Sigmoid colon (tissue), 7 donors: Measurements from ENCODE around the gene PLCL1. TPM values are rescaled to one million over a fixed set of nuclear protein-coding genes. Genes with fewer than 3 reads are reported as not detected.

Source experiments
- DNase-seq: peaks from one replicate; pipeline ENCODE4 v3.0.0-alpha.2; 2019
- H3K27ac ChIP-seq, 4 donors: fragments of 200-600 bp; sonication (generic); one replicate each; pipeline ENCODE4 v1.5.1; 2016 to 2019; ENCODE audit warnings: mild to moderate bottlenecking in 1 of 4
- H3K27me3 ChIP-seq, 3 donors: fragments of 200-600 bp; sonication (generic); one replicate each; pipeline ENCODE4 v1.5.1; 2019; ENCODE audit warnings: mild to moderate bottlenecking in 1 of 3
- H3K36me3 ChIP-seq, 4 donors: fragments of 200-600 bp; sonication (generic); one replicate each; pipeline ENCODE4 v1.5.1; 2016 to 2019
- H3K4me1 ChIP-seq, 4 donors: fragments of 200-600 bp; sonication (generic); one replicate each; pipeline ENCODE4 v1.5.1; 2017 to 2019
- H3K4me3 ChIP-seq, 4 donors: fragments of 200-600 bp; sonication (generic); one replicate each; pipeline ENCODE4 v1.5.1; 2017 to 2019; ENCODE audit warnings: mild to moderate bottlenecking in 2 of 4, moderate library complexity in 1 of 4
- H3K9me3 ChIP-seq, 4 donors: fragments of 200-600 bp in 3 of 4; sonication (generic) in 3 of 4; one replicate each; pipeline versions ENCODE4 v1.5.1 to v1.6.1; 2013 to 2019
- CTCF ChIP-seq, 4 experiments: fragments of 450-650 bp in 3 of 4; fragments of 200-600 bp in 1 of 4; IDR thresholded peaks; one replicate each; pipeline ENCODE4 v1.5.1; 2016 to 2019; ENCODE audit warnings: antibody characterized with exemption in 4 of 4, mild to moderate bottlenecking in 3 of 4, moderate library complexity in 2 of 4
- EP300 ChIP-seq, 4 donors: sonication (generic); formaldehyde crosslinking; IDR thresholded peaks; one replicate each; pipeline ENCODE4 v1.6.1; 2017; ENCODE audit warnings: antibody characterized with exemption in 4 of 4
- POLR2A ChIP-seq, 2 donors: fragments of 450-650 bp; IDR thresholded peaks; one replicate each; pipeline ENCODE4 v1.6.1; 2016; ENCODE audit warnings: antibody characterized with exemption in 2 of 2, mild to moderate bottlenecking in 2 of 2, moderate library complexity in 2 of 2
- POLR2AphosphoS5 ChIP-seq, 4 donors: sonication (generic); formaldehyde crosslinking; IDR thresholded peaks; one replicate each; pipeline ENCODE4 v1.6.1; 2017; ENCODE audit warnings: antibody characterized with exemption in 4 of 4
- WGBS, 2 donors: extraction: QIAGEN DNeasy Blood & Tissue Kit; methylation state at CpG; one replicate each; pipeline ENCODE4 v1.1.7; 2013; 5-methylcytosine and 5-hydroxymethylcytosine counted together
- intact Hi-C: fragments of 100-400 bp; cut with DNase I; formaldehyde crosslinking; loops from one replicate; pipeline ENCODE4 v1.15.1; 2023
- polyA plus RNA-seq, 3 donors: library from polyadenylated mRNA; stranded (reverse); fragments of 200-250 nt; gene quantifications; one replicate each; pipeline ENCODE4 v1.2.3, GENCODE V29; 2013
- total RNA-seq, 4 donors: library from RNA; depleted of rRNA; stranded (reverse); fragments of >200 nt; gene quantifications; one replicate each; pipeline ENCODE4 v1.1.0, GENCODE V29; 2016
- donor health status: healthy with polysubstance abuse.
- donor health status: Bipolar disorder and iron deficiency.
- donor health status: healthy.

Gene PLCL1
- total and polyA plus RNA-seq, 7 donors = 0.69 to 20.0 (median 13.6) TPM

GRCh38 chr2:197924483-197924882 lies 120.1 kb downstream of the PLCL1 start:
- Histone ChIP-seq H3K4me3 (no peak overlapping the region), H3K36me3 (no peaks in the 10 kb centered on the region), H3K4me1 (peaks cover 0 to 20% (median 0%) of the 10 kb centered on the region in 4 donors), H3K9me3 (no peaks in the 10 kb centered on the region), H3K27me3 (no peaks in the 10 kb centered on the region), H3K27ac (no peak overlapping the region)
- WGBS, 2 donors = 92 to 94% methylated on average over 5 of the region's 5 CpGs
- no peak for DNase-seq
- TF ChIP-seq POLR2AphosphoS5 (IDR thresholded peaks at IDR 0.05) = no peak
- TF ChIP-seq EP300 (IDR thresholded peaks at IDR 0.05) = no peak
- TF ChIP-seq POLR2A (IDR thresholded peaks at IDR 0.05) = no peak
- TF ChIP-seq CTCF (IDR thresholded peaks at IDR 0.05) = no peak
- intact Hi-C loops = no loop called here

- Histone ChIP-seq H3K4me3 (no peak overlapping the region), H3K36me3 (no peaks in the 10 kb centered on the region), H3K4me1 (peaks cover 0 to 20% (median 0%) of the 10 kb centered on the region in 4 donors), H3K27me3 (no peaks in the 10 kb centered on the region), H3K9me3 (no peaks in the 10 kb centered on the region), H3K27ac (peak overlapping the region in 1 of 4 donors; percentile 29)
- no peak for DNase-seq
- no peak for TF ChIP-seq POLR2AphosphoS5 (IDR thresholded peaks at IDR 0.05)
- no peak for TF ChIP-seq EP300 (IDR thresholded peaks at IDR 0.05)
- TF ChIP-seq CTCF (IDR thresholded peaks at IDR 0.05) = no peak
- TF ChIP-seq POLR2A (IDR thresholded peaks at IDR 0.05) = no peak
- intact Hi-C loops = no loop called here
Observed at GRCh38 chr2:197925204-197925603, 120.8 kb downstream of the PLCL1 start.

- intact Hi-C loops = no loop called here
- peaks cover 0 to 20% (median 0%) of the 10 kb centered on the region in 4 donors for H3K4me1 ChIP-seq
Observed at GRCh38 chr2:197925976-197926375, 121.6 kb downstream of the PLCL1 start.

GRCh38 chr2:197926673-197927072 lies 122.3 kb downstream of the PLCL1 start:
- Histone ChIP-seq H3K36me3 (no peaks in the 10 kb centered on the region), H3K27me3 (no peaks in the 10 kb centered on the region), H3K9me3 (no peaks in the 10 kb centered on the region), H3K27ac (no peak overlapping the region), H3K4me3 (no peak overlapping the region), H3K4me1 (peaks cover 0 to 20% (median 0%) of the 10 kb centered on the region in 4 donors)
- DNase-seq = no peak
- intact Hi-C loops = no loop called here
- TF ChIP-seq EP300 (IDR thresholded peaks at IDR 0.05) (no peak), POLR2AphosphoS5 (IDR thresholded peaks at IDR 0.05) (no peak), POLR2A (IDR thresholded peaks at IDR 0.05) (no peak), CTCF (IDR thresholded peaks at IDR 0.05) (no peak)
- 75 to 78% methylated on average over 4 of the region's 4 CpGs for WGBS, 2 donors

More at GRCh38 chr2:197925976-197926375, 121.6 kb downstream of the PLCL1 start:
- Histone ChIP-seq H3K36me3 (no peaks in the 10 kb centered on the region), H3K27ac (no peak overlapping the region), H3K4me3 (no peak overlapping the region), H3K9me3 (no peaks in the 10 kb centered on the region), H3K27me3 (no peaks in the 10 kb centered on the region)
- DNase-seq = no peak
- TF ChIP-seq CTCF (IDR thresholded peaks at IDR 0.05) = no peak
- TF ChIP-seq EP300 (IDR thresholded peaks at IDR 0.05) = no peak
- TF ChIP-seq POLR2A (IDR thresholded peaks at IDR 0.05) = no peak
- no peak for TF ChIP-seq POLR2AphosphoS5 (IDR thresholded peaks at IDR 0.05)

- DNase-seq = no peak
- TF ChIP-seq EP300 (IDR thresholded peaks at IDR 0.05) (no peak), CTCF (IDR thresholded peaks at IDR 0.05) (no peak), POLR2AphosphoS5 (IDR thresholded peaks at IDR 0.05) (no peak), POLR2A (IDR thresholded peaks at IDR 0.05) (no peak)
- peaks cover 0 to 20% (median 0%) of the 10 kb centered on the region in 4 donors for H3K4me1 ChIP-seq
- H3K27ac ChIP-seq = no peak overlapping the region
- no peak overlapping the region for H3K4me3 ChIP-seq
- intact Hi-C loops = no loop called here
- no peaks in the 10 kb centered on the region for H3K36me3 ChIP-seq
- H3K27me3 ChIP-seq = no peaks in the 10 kb centered on the region
- H3K9me3 ChIP-seq = no peaks in the 10 kb centered on the region
Observed at GRCh38 chr2:197927994-197928393, 123.6 kb downstream of the PLCL1 start.
